ENCODE data around the gene RCN1.
"Not testable (repeated sequence)": the region's sequence is repeated elsewhere in the genome, so short reads cannot be mapped to it uniquely, and the experiment has no call there.

The RCN1 gene

GRCh38 chr11:32079553-32079952 lies 11.3 kb upstream of the RCN1 start:
- no peak for DNase-seq (ENCODE audit: low read depth in 3 of 3)

- DNase-seq (ENCODE audit: low read depth in 3 of 3), result no peak
These were observed 10.4 kb upstream of the RCN1 start for GRCh38 chr11:32080361-32080980.

GRCh38 chr11:32081129-32081641 lies 9.7 kb upstream of the RCN1 start:
- no peak for DNase-seq (ENCODE audit: low read depth in 3 of 3)

- DNase-seq (ENCODE audit: low read depth in 3 of 3), result no peak
These were observed 9.0 kb upstream of the RCN1 start for GRCh38 chr11:32081901-32082300.

- no peak for DNase-seq (ENCODE audit: low read depth in 3 of 3)
These were observed 8.4 kb upstream of the RCN1 start for GRCh38 chr11:32082346-32082986.

GRCh38 chr11:32087597-32087996 lies 3.3 kb upstream of the RCN1 start:
- no peak for DNase-seq (ENCODE audit: low read depth in 3 of 3)

GRCh38 chr11:32088117-32088941 lies 2.5 kb upstream of the RCN1 start:
- peak in 1 of 3 experiments; percentile 11 for DNase-seq (ENCODE audit: low read depth in 3 of 3)

GRCh38 chr11:32092581-32093170 lies 1.8 kb downstream of the RCN1 start:
- DNase-seq (ENCODE audit: low read depth in 3 of 3), result no peak

- DNase-seq (ENCODE audit: low read depth in 3 of 3), result no peak
These were observed 4.0 kb downstream of the RCN1 start for GRCh38 chr11:32094923-32095322.

GRCh38 chr11:32098142-32098903 lies 7.4 kb downstream of the RCN1 start:
- DNase-seq (ENCODE audit: low read depth in 3 of 3), result no peak

- no peak for DNase-seq (ENCODE audit: low read depth in 3 of 3)
These were observed 8.6 kb downstream of the RCN1 start for GRCh38 chr11:32099516-32099915.

GRCh38 chr11:32100495-32100894 lies 9.6 kb downstream of the RCN1 start:
- no peak for DNase-seq (ENCODE audit: low read depth in 3 of 3)

- no peak for DNase-seq (ENCODE audit: low read depth in 3 of 3)
These were observed 10.9 kb downstream of the RCN1 start for GRCh38 chr11:32101791-32102190.

GRCh38 chr11:32103121-32103719 lies 12.3 kb downstream of the RCN1 start:
- not testable (repeated sequence) for DNase-seq (ENCODE audit: low read depth in 3 of 3)

- DNase-seq (ENCODE audit: low read depth in 3 of 3), result no peak
These were observed 13.1 kb downstream of the RCN1 start for GRCh38 chr11:32103941-32104340.

GRCh38 chr11:32105871-32106560 lies 15.1 kb downstream of the RCN1 start:
- no peak for DNase-seq (ENCODE audit: low read depth in 3 of 3)

GRCh38 chr11:32107647-32108046 lies 16.8 kb downstream of the RCN1 start:
- DNase-seq (ENCODE audit: low read depth in 3 of 3), result no peak

GRCh38 chr11:32108576-32108975 lies 17.7 kb downstream of the RCN1 start:
- no peak for DNase-seq (ENCODE audit: low read depth in 3 of 3)

- no peak for DNase-seq (ENCODE audit: low read depth in 3 of 3)
These were observed 18.3 kb downstream of the RCN1 start for GRCh38 chr11:32109138-32109537.

GRCh38 chr11:32109592-32109991 lies 18.7 kb downstream of the RCN1 start:
- no peak for DNase-seq (ENCODE audit: low read depth in 3 of 3)
